ENCODE data around the gene MAGEB17. TPM values are rescaled to one million over a fixed set of nuclear protein-coding genes. Genes with fewer than 3 reads are reported as not detected.

Gene MAGEB17
- polyA plus RNA-seq, 1 donor from 2014 or later = 0.17 TPM

GRCh38 chrX:16141422-16142245 is 25.6 kb upstream of the MAGEB17 start:
- Histone ChIP-seq H3K27me3 (ENCODE audit: insufficient read depth, low read depth, low read length) (no peaks in the 10 kb centered on the region), H3K9ac (ENCODE audit: low read length) (no peak overlapping the region), H3K4me3 (ENCODE audit: low read length) (no peak overlapping the region), H2AFZ (ENCODE audit: low read depth, low read length) (no peak overlapping the region), H3K79me2 (replicated peaks; ENCODE audit: insufficient read depth, low read length) (no peaks in the 10 kb centered on the region), H3K9me3 (ENCODE audit: low read length) (no peaks in the 10 kb centered on the region), H3K27ac (ENCODE audit: low read length) (no peak overlapping the region), H3F3A (ENCODE audit: insufficient read depth, low read length, poor library complexity, severe bottlenecking) (no peaks in the 10 kb centered on the region), H3K36me3 (ENCODE audit: insufficient read depth, low read length) (no peaks in the 10 kb centered on the region), H4K20me1 (ENCODE audit: insufficient read depth) (no peaks in the 10 kb centered on the region), H3K9me2 (ENCODE audit: insufficient read depth, low read length) (no peaks in the 10 kb centered on the region), H3K4me2 (ENCODE audit: low read length) (no peak overlapping the region)
- TF ChIP-seq RAD21 (conservative IDR thresholded peaks at IDR 0.05) = no peak
- TF ChIP-seq EZH2 (IDR thresholded peaks at IDR 0.05; ENCODE audit: borderline replicate concordance, insufficient read depth, low read length, poor library complexity, severe bottlenecking) = no peak
- TF ChIP-seq POLR2AphosphoS5 (IDR thresholded peaks at IDR 0.05) = no peak
- TF ChIP-seq TAF1 (IDR thresholded peaks at IDR 0.05; ENCODE audit: low read depth) = no peak
- TF ChIP-seq MXI1 (conservative IDR thresholded peaks at IDR 0.05; ENCODE audit: poor library complexity, severe bottlenecking) = no peak
- no peak for TF ChIP-seq EP300 (conservative IDR thresholded peaks at IDR 0.05; ENCODE audit: poor library complexity, severe bottlenecking)
- no peak for TF ChIP-seq SMC3 (conservative IDR thresholded peaks at IDR 0.05; ENCODE audit: poor library complexity)
- TF ChIP-seq REST (IDR thresholded peaks at IDR 0.05; ENCODE audit: borderline replicate concordance) = no peak
- no peak for TF ChIP-seq CTCF (IDR thresholded peaks at IDR 0.05; ENCODE audit: poor library complexity, severe bottlenecking)

- Histone ChIP-seq H2AFZ (ENCODE audit: low read depth, low read length) (no peak overlapping the region), H3K4me2 (ENCODE audit: low read length) (no peak overlapping the region), H3K36me3 (ENCODE audit: insufficient read depth, low read length) (no peaks in the 10 kb centered on the region)
Measured at GRCh38 chrX:16142246-16142558, 25.1 kb upstream of the MAGEB17 start.

More at GRCh38 chrX:16142246-16142558, 25.1 kb upstream of the MAGEB17 start:
- Histone ChIP-seq H3K4me3 (ENCODE audit: low read length) (no peak overlapping the region), H3F3A (ENCODE audit: insufficient read depth, low read length, poor library complexity, severe bottlenecking) (no peaks in the 10 kb centered on the region), H4K20me1 (ENCODE audit: insufficient read depth) (no peaks in the 10 kb centered on the region), H3K9me3 (ENCODE audit: low read length) (no peaks in the 10 kb centered on the region), H3K27ac (ENCODE audit: low read length) (no peak overlapping the region), H3K27me3 (ENCODE audit: insufficient read depth, low read depth, low read length) (no peaks in the 10 kb centered on the region), H3K9me2 (ENCODE audit: insufficient read depth, low read length) (no peaks in the 10 kb centered on the region), H3K9ac (ENCODE audit: low read length) (no peak overlapping the region), H3K79me2 (replicated peaks; ENCODE audit: insufficient read depth, low read length) (no peaks in the 10 kb centered on the region)
- no peak for TF ChIP-seq SMC3 (conservative IDR thresholded peaks at IDR 0.05; ENCODE audit: poor library complexity)
- TF ChIP-seq CTCF (IDR thresholded peaks at IDR 0.05; ENCODE audit: poor library complexity, severe bottlenecking) = no peak
- no peak for TF ChIP-seq MXI1 (conservative IDR thresholded peaks at IDR 0.05; ENCODE audit: poor library complexity, severe bottlenecking)
- TF ChIP-seq REST (IDR thresholded peaks at IDR 0.05; ENCODE audit: borderline replicate concordance) = no peak
- TF ChIP-seq EZH2 (IDR thresholded peaks at IDR 0.05; ENCODE audit: borderline replicate concordance, insufficient read depth, low read length, poor library complexity, severe bottlenecking) = no peak
- TF ChIP-seq POLR2AphosphoS5 (IDR thresholded peaks at IDR 0.05) = no peak
- TF ChIP-seq RAD21 (conservative IDR thresholded peaks at IDR 0.05) = no peak
- TF ChIP-seq EP300 (conservative IDR thresholded peaks at IDR 0.05; ENCODE audit: poor library complexity, severe bottlenecking) = no peak
- no peak for TF ChIP-seq TAF1 (IDR thresholded peaks at IDR 0.05; ENCODE audit: low read depth)
